ENCODE results near the gene STK24.

Gene STK24

GRCh38 chr13:98409281-98409680 is 167.6 kb downstream of the STK24 start:
- no peak for ATAC-seq
- TF ChIP-seq CSDC2 (CRISPR knock-in tag; IDR thresholded peaks at IDR 0.05) (no peak), ESRRG (CRISPR knock-in tag; IDR thresholded peaks at IDR 0.05) (no peak), ZFP30 (CRISPR knock-in tag; IDR thresholded peaks at IDR 0.05) (no peak), TOX (CRISPR knock-in tag; IDR thresholded peaks at IDR 0.05; ENCODE audit: borderline replicate concordance) (no peak), PATZ1 (CRISPR knock-in tag; IDR thresholded peaks at IDR 0.05; ENCODE audit: borderline replicate concordance) (no peak), PPARA (CRISPR knock-in tag; IDR thresholded peaks at IDR 0.05; ENCODE audit: borderline replicate concordance) (no peak), ZNF70 (CRISPR knock-in tag; IDR thresholded peaks at IDR 0.05) (no peak), OSR1 (CRISPR knock-in tag; IDR thresholded peaks at IDR 0.05) (no peak), CSRNP3 (CRISPR knock-in tag; IDR thresholded peaks at IDR 0.05) (no peak), GLIS3 (CRISPR knock-in tag; IDR thresholded peaks at IDR 0.05) (no peak), ZNF565 (CRISPR knock-in tag; conservative IDR thresholded peaks at IDR 0.05; ENCODE audit: low read depth) (no peak), ZNF8 (CRISPR knock-in tag; IDR thresholded peaks at IDR 0.05) (no peak)

GRCh38 chr13:98407575-98407974 is 169.3 kb downstream of the STK24 start:
- no peak for ATAC-seq
- TF ChIP-seq SNAI2 (CRISPR knock-in tag; IDR thresholded peaks at IDR 0.05), result no peak
- TF ChIP-seq ZNF565 (CRISPR knock-in tag; conservative IDR thresholded peaks at IDR 0.05; ENCODE audit: low read depth), result no peak
- TF ChIP-seq ZNF70 (CRISPR knock-in tag; IDR thresholded peaks at IDR 0.05), result no peak
- TF ChIP-seq ARNTL (CRISPR knock-in tag; IDR thresholded peaks at IDR 0.05; ENCODE audit: borderline replicate concordance, low read depth), result no peak
- no peak for TF ChIP-seq ESRRG (CRISPR knock-in tag; IDR thresholded peaks at IDR 0.05)
- no peak for TF ChIP-seq ZNF8 (CRISPR knock-in tag; IDR thresholded peaks at IDR 0.05)
- TF ChIP-seq PATZ1 (CRISPR knock-in tag; IDR thresholded peaks at IDR 0.05; ENCODE audit: borderline replicate concordance), result no peak
- TF ChIP-seq TOX (CRISPR knock-in tag; IDR thresholded peaks at IDR 0.05; ENCODE audit: borderline replicate concordance), result no peak
- TF ChIP-seq OSR1 (CRISPR knock-in tag; IDR thresholded peaks at IDR 0.05), result no peak
- TF ChIP-seq ZFP3 (CRISPR knock-in tag; IDR thresholded peaks at IDR 0.05), result no peak
- TF ChIP-seq CSRNP3 (CRISPR knock-in tag; IDR thresholded peaks at IDR 0.05), result no peak
- TF ChIP-seq BACH2 (CRISPR knock-in tag; IDR thresholded peaks at IDR 0.05; ENCODE audit: borderline replicate concordance), result no peak
- TF ChIP-seq ZFP30 (CRISPR knock-in tag; IDR thresholded peaks at IDR 0.05), result no peak
- no peak for TF ChIP-seq PPARA (CRISPR knock-in tag; IDR thresholded peaks at IDR 0.05; ENCODE audit: borderline replicate concordance)
- no peak for TF ChIP-seq GLIS3 (CRISPR knock-in tag; IDR thresholded peaks at IDR 0.05)
- TF ChIP-seq ISL1 (CRISPR knock-in tag; IDR thresholded peaks at IDR 0.05), result no peak
- TF ChIP-seq ZC3H10 (CRISPR knock-in tag; IDR thresholded peaks at IDR 0.05), result no peak
- no peak for TF ChIP-seq CSDC2 (CRISPR knock-in tag; IDR thresholded peaks at IDR 0.05)
- no peak for TF ChIP-seq TSHZ2 (CRISPR knock-in tag; IDR thresholded peaks at IDR 0.05)
- no peak for TF ChIP-seq CREB5 (CRISPR knock-in tag; IDR thresholded peaks at IDR 0.05; ENCODE audit: low read depth)
